ENCODE data around the gene PHPT1. TPM values are rescaled to one million over a fixed set of nuclear protein-coding genes. Genes with fewer than 3 reads are reported as not detected.

PHPT1 gene
- total and polyA plus RNA-seq, 2 experiments from 2014 or later, result 86.2 to 437 TPM

GRCh38 chr9:136827794-136828473 is 21.3 kb upstream of the PHPT1 start (continued):
- TF ChIP-seq POLR2AphosphoS5 (IDR thresholded peaks at IDR 0.05; ENCODE audit: low read depth), result no peak
- no peak for TF ChIP-seq JUNB (IDR thresholded peaks at IDR 0.05; ENCODE audit: unreplicated experiment)
- TF ChIP-seq EZH2phosphoT487 (IDR thresholded peaks at IDR 0.05; ENCODE audit: unreplicated experiment), result no peak
- no peak for TF ChIP-seq REST (IDR thresholded peaks at IDR 0.05; ENCODE audit: unreplicated experiment)
- no peak for TF ChIP-seq EZH2 (IDR thresholded peaks at IDR 0.05; ENCODE audit: low read depth, unreplicated experiment)
- TF ChIP-seq CTCF (conservative IDR thresholded peaks at IDR 0.05; ENCODE audit: low read depth in 2 of 2), result no peak
- no peak for TF ChIP-seq ZNF331 (CRISPR knock-in tag; IDR thresholded peaks at IDR 0.05; ENCODE audit: low read depth)
- TF ChIP-seq STAT1 (IDR thresholded peaks at IDR 0.05; ENCODE audit: unreplicated experiment), result no peak

GRCh38 chr9:136828474-136829140 is 20.6 kb upstream of the PHPT1 start:
- H3K9me3 Mint-ChIP-seq, result no peaks in the 10 kb centered on the region
- DNase-seq (ENCODE audit: low spot score), result no peak
- TF ChIP-seq CREB1 (CRISPR knock-in tag; IDR thresholded peaks at IDR 0.05; ENCODE audit: low read depth) (no peak), ZNF331 (CRISPR knock-in tag; IDR thresholded peaks at IDR 0.05; ENCODE audit: low read depth) (no peak), ZNF114 (CRISPR knock-in tag; IDR thresholded peaks at IDR 0.05) (no peak), EZH2 (IDR thresholded peaks at IDR 0.05; ENCODE audit: low read depth, unreplicated experiment) (no peak), CTCF (conservative IDR thresholded peaks at IDR 0.05; ENCODE audit: low read depth in 2 of 2) (no peak), EZH2phosphoT487 (IDR thresholded peaks at IDR 0.05; ENCODE audit: unreplicated experiment) (no peak), STAT1 (IDR thresholded peaks at IDR 0.05; ENCODE audit: unreplicated experiment) (no peak), REST (IDR thresholded peaks at IDR 0.05; ENCODE audit: unreplicated experiment) (no peak), ETS1 (IDR thresholded peaks at IDR 0.05) (no peak)
- H3K27ac ChIP-seq (ENCODE audit: low read depth), result no peak overlapping the region
- peaks cover 41% of the 10 kb centered on the region for H3K36me3 Mint-ChIP-seq (ENCODE audit: low read depth)
- H3K4me1 ChIP-seq (ENCODE audit: insufficient read depth), result no peaks in the 10 kb centered on the region
- H3K4me1 Mint-ChIP-seq, result no peaks in the 10 kb centered on the region
- peaks cover 5% of the 10 kb centered on the region; the same call in 1 of the 2 replicates for H3F3A ChIP-seq (replicated peaks; ENCODE audit: low read depth)
- no peak overlapping the region for H2AFZ ChIP-seq
- H3K27me3 ChIP-seq (ENCODE audit: insufficient read depth), result no peaks in the 10 kb centered on the region
- H3K4me3 Mint-ChIP-seq, result no peak overlapping the region
- H3K27ac Mint-ChIP-seq, result no peak overlapping the region
- H3K4me3 ChIP-seq, result no peak overlapping the region
- no peak overlapping the region for H3K4me2 ChIP-seq
- no peaks in the 10 kb centered on the region for H3K36me3 ChIP-seq (ENCODE audit: insufficient read depth)
- H3K79me2 ChIP-seq (replicated peaks; ENCODE audit: insufficient read depth), result no peaks in the 10 kb centered on the region
- H3K27me3 Mint-ChIP-seq (ENCODE audit: insufficient read depth, low read depth, poor library complexity), result peaks cover 5% of the 10 kb centered on the region
- ATAC-seq, result no peak
- H4K20me1 ChIP-seq (replicated peaks; ENCODE audit: insufficient read depth), result no peaks in the 10 kb centered on the region; the same call in none of the 2 replicates
- H3K9me2 ChIP-seq (ENCODE audit: insufficient read depth), result no peaks in the 10 kb centered on the region

Data from GM23338 (cell line).